ENCODE data around the gene RALGDS.
"Not testable (repeated sequence)": the region's sequence is repeated elsewhere in the genome, so short reads cannot be mapped to it uniquely, and the experiment has no call there.

Gene RALGDS

GRCh38 chr9:133070985-133071384, 50.1 kb downstream of the RALGDS start:
- H3K4me1 ChIP-seq (ENCODE audit: control insufficient read depth, insufficient read depth, low read length); H3K27ac ChIP-seq (ENCODE audit: low read length); H3K27me3 ChIP-seq (ENCODE audit: control insufficient read depth, insufficient read depth, low read length); H3K36me3 ChIP-seq (ENCODE audit: control insufficient read depth, insufficient read depth, low read length); H3K9me3 ChIP-seq (ENCODE audit: control insufficient read depth, insufficient read depth, low read length); H3K4me3 ChIP-seq (ENCODE audit: low read length); DNase-seq (ENCODE audit: low read depth, low spot score): not testable (repeated sequence)
- WGBS (ENCODE audit: insufficient coverage, insufficient read length), result no CpG with 5 or more reads among the region's 31 CpGs

GRCh38 chr9:133070500-133070961, 50.5 kb downstream of the RALGDS start:
- DNase-seq (ENCODE audit: low read depth, low spot score); H3K36me3 ChIP-seq (ENCODE audit: control insufficient read depth, insufficient read depth, low read length); H3K4me3 ChIP-seq (ENCODE audit: low read length); H3K4me1 ChIP-seq (ENCODE audit: control insufficient read depth, insufficient read depth, low read length); H3K27me3 ChIP-seq (ENCODE audit: control insufficient read depth, insufficient read depth, low read length); H3K27ac ChIP-seq (ENCODE audit: low read length); H3K9me3 ChIP-seq (ENCODE audit: control insufficient read depth, insufficient read depth, low read length): not testable (repeated sequence)
- WGBS (ENCODE audit: insufficient coverage, insufficient read length), result no CpG with 5 or more reads among the region's 17 CpGs

GRCh38 chr9:133068431-133068830, 52.6 kb downstream of the RALGDS start:
- not testable (repeated sequence) for H3K4me1 ChIP-seq (ENCODE audit: control insufficient read depth, insufficient read depth, low read length); H3K27me3 ChIP-seq (ENCODE audit: control insufficient read depth, insufficient read depth, low read length); H3K4me3 ChIP-seq (ENCODE audit: low read length); H3K36me3 ChIP-seq (ENCODE audit: control insufficient read depth, insufficient read depth, low read length); H3K27ac ChIP-seq (ENCODE audit: low read length); DNase-seq (ENCODE audit: low read depth, low spot score); H3K9me3 ChIP-seq (ENCODE audit: control insufficient read depth, insufficient read depth, low read length)
- WGBS (ENCODE audit: insufficient coverage, insufficient read length), result no CpG with 5 or more reads among the region's 15 CpGs

- H3K27ac ChIP-seq (ENCODE audit: low read length), result no peak overlapping the region
- WGBS (ENCODE audit: insufficient coverage, insufficient read length), result no CpG with 5 or more reads among the region's 11 CpGs
- H3K4me3 ChIP-seq (ENCODE audit: low read length), result no peak overlapping the region
- no peak for DNase-seq (ENCODE audit: low read depth, low spot score)
- H3K9me3 ChIP-seq (ENCODE audit: control insufficient read depth, insufficient read depth, low read length), result no peaks in the 10 kb centered on the region
- no peaks in the 10 kb centered on the region for H3K4me1 ChIP-seq (ENCODE audit: control insufficient read depth, insufficient read depth, low read length)
- H3K27me3 ChIP-seq (ENCODE audit: control insufficient read depth, insufficient read depth, low read length), result no peaks in the 10 kb centered on the region
- peaks cover 8% of the 10 kb centered on the region; the same call in 1 of the 2 replicates for H3K36me3 ChIP-seq (ENCODE audit: control insufficient read depth, insufficient read depth, low read length)
Measured at GRCh38 chr9:133067813-133068212, 53.2 kb downstream of the RALGDS start.

- DNase-seq (ENCODE audit: low read depth, low spot score), result no peak
- Histone ChIP-seq H3K27me3 (ENCODE audit: control insufficient read depth, insufficient read depth, low read length) (no peaks in the 10 kb centered on the region), H3K27ac (ENCODE audit: low read length) (no peak overlapping the region), H3K9me3 (ENCODE audit: control insufficient read depth, insufficient read depth, low read length) (no peaks in the 10 kb centered on the region), H3K4me1 (ENCODE audit: control insufficient read depth, insufficient read depth, low read length) (no peaks in the 10 kb centered on the region), H3K4me3 (ENCODE audit: low read length) (no peak overlapping the region), H3K36me3 (ENCODE audit: control insufficient read depth, insufficient read depth, low read length) (peaks cover 8% of the 10 kb centered on the region; the same call in 1 of the 2 replicates)
- no CpG with 5 or more reads among the region's 11 CpGs for WGBS (ENCODE audit: insufficient coverage, insufficient read length)
Measured at GRCh38 chr9:133067006-133067405, 54.0 kb downstream of the RALGDS start.

- DNase-seq (ENCODE audit: low read depth, low spot score), result no peak
- no peak overlapping the region for H3K27ac ChIP-seq (ENCODE audit: low read length)
- H3K36me3 ChIP-seq (ENCODE audit: control insufficient read depth, insufficient read depth, low read length), result peaks cover 8% of the 10 kb centered on the region; the same call in 1 of the 2 replicates
- no peaks in the 10 kb centered on the region for H3K9me3 ChIP-seq (ENCODE audit: control insufficient read depth, insufficient read depth, low read length)
- H3K4me3 ChIP-seq (ENCODE audit: low read length), result no peak overlapping the region
- H3K27me3 ChIP-seq (ENCODE audit: control insufficient read depth, insufficient read depth, low read length), result no peaks in the 10 kb centered on the region
- no CpG with 5 or more reads among the region's 25 CpGs for WGBS (ENCODE audit: insufficient coverage, insufficient read length)
- no peaks in the 10 kb centered on the region for H3K4me1 ChIP-seq (ENCODE audit: control insufficient read depth, insufficient read depth, low read length)
Measured at GRCh38 chr9:133066181-133066983, 54.7 kb downstream of the RALGDS start.

- no peak for DNase-seq (ENCODE audit: low read depth, low spot score)
- H3K27ac ChIP-seq (ENCODE audit: low read length), result no peak overlapping the region
- no peak overlapping the region for H3K4me3 ChIP-seq (ENCODE audit: low read length)
- no peaks in the 10 kb centered on the region for H3K27me3 ChIP-seq (ENCODE audit: control insufficient read depth, insufficient read depth, low read length)
- no peaks in the 10 kb centered on the region for H3K9me3 ChIP-seq (ENCODE audit: control insufficient read depth, insufficient read depth, low read length)
- no CpG with 5 or more reads among the region's 17 CpGs for WGBS (ENCODE audit: insufficient coverage, insufficient read length)
- 0 out of 2 replicates have a peak, but pooled peaks cover 2% of the 10 kb centered on the region for H3K4me1 ChIP-seq (ENCODE audit: control insufficient read depth, insufficient read depth, low read length)
- peaks cover 8% of the 10 kb centered on the region; the same call in 1 of the 2 replicates for H3K36me3 ChIP-seq (ENCODE audit: control insufficient read depth, insufficient read depth, low read length)
Measured at GRCh38 chr9:133065070-133065388, 56.0 kb downstream of the RALGDS start.

GRCh38 chr9:133064241-133065069, 56.6 kb downstream of the RALGDS start:
- no CpG with 5 or more reads among the region's 30 CpGs for WGBS (ENCODE audit: insufficient coverage, insufficient read length)

GRCh38 chr9:133063500-133064231, 57.4 kb downstream of the RALGDS start:
- H3K9me3 ChIP-seq (ENCODE audit: control insufficient read depth, insufficient read depth, low read length), result no peaks in the 10 kb centered on the region
- DNase-seq (ENCODE audit: low read depth, low spot score), result no peak
- H3K4me1 ChIP-seq (ENCODE audit: control insufficient read depth, insufficient read depth, low read length), result peaks cover 7% of the 10 kb centered on the region; the same call in 1 of the 2 replicates
- no peak overlapping the region for H3K4me3 ChIP-seq (ENCODE audit: low read length)
- no peak overlapping the region for H3K27ac ChIP-seq (ENCODE audit: low read length)
- WGBS (ENCODE audit: insufficient coverage, insufficient read length), result no CpG with 5 or more reads among the region's 14 CpGs
- no peaks in the 10 kb centered on the region for H3K27me3 ChIP-seq (ENCODE audit: control insufficient read depth, insufficient read depth, low read length)
- peaks cover 8% of the 10 kb centered on the region; the same call in 1 of the 2 replicates for H3K36me3 ChIP-seq (ENCODE audit: control insufficient read depth, insufficient read depth, low read length)

More at GRCh38 chr9:133064241-133065069, 56.6 kb downstream of the RALGDS start:
- peaks cover 8% of the 10 kb centered on the region; the same call in 1 of the 2 replicates for H3K36me3 ChIP-seq (ENCODE audit: control insufficient read depth, insufficient read depth, low read length)
- H3K27ac ChIP-seq (ENCODE audit: low read length), result no peak overlapping the region
- DNase-seq (ENCODE audit: low read depth, low spot score), result no peak
- no peak overlapping the region for H3K4me3 ChIP-seq (ENCODE audit: low read length)
- H3K27me3 ChIP-seq (ENCODE audit: control insufficient read depth, insufficient read depth, low read length), result no peaks in the 10 kb centered on the region
- H3K4me1 ChIP-seq (ENCODE audit: control insufficient read depth, insufficient read depth, low read length), result peaks cover 6% of the 10 kb centered on the region; the same call in 1 of the 2 replicates
- no peaks in the 10 kb centered on the region for H3K9me3 ChIP-seq (ENCODE audit: control insufficient read depth, insufficient read depth, low read length)

GRCh38 chr9:133063159-133063499, 57.9 kb downstream of the RALGDS start:
- peaks cover 10% of the 10 kb centered on the region; the same call in 1 of the 2 replicates for H3K36me3 ChIP-seq (ENCODE audit: control insufficient read depth, insufficient read depth, low read length)
- no peak overlapping the region for H3K4me3 ChIP-seq (ENCODE audit: low read length)
- no peaks in the 10 kb centered on the region for H3K27me3 ChIP-seq (ENCODE audit: control insufficient read depth, insufficient read depth, low read length)
- WGBS (ENCODE audit: insufficient coverage, insufficient read length), result no CpG with 5 or more reads among the region's 8 CpGs
- peaks cover 8% of the 10 kb centered on the region; the same call in 1 of the 2 replicates for H3K4me1 ChIP-seq (ENCODE audit: control insufficient read depth, insufficient read depth, low read length)
- H3K9me3 ChIP-seq (ENCODE audit: control insufficient read depth, insufficient read depth, low read length), result no peaks in the 10 kb centered on the region
- H3K27ac ChIP-seq (ENCODE audit: low read length), result no peak overlapping the region
- DNase-seq (ENCODE audit: low read depth, low spot score), result no peak

Data from iPS DF 6.9 (cell line).